IPS-11a (cell line): ENCODE data around the gene RAD51B.
"Not testable (repeated sequence)": the region's sequence is repeated elsewhere in the genome, so short reads cannot be mapped to it uniquely, and the experiment has no call there.

Source experiments
- H3K4me3 ChIP-seq: one replicate; pipeline ENCODE4 v1.5.1; 2013; ENCODE audit warnings: low read depth, low read length, control low read depth

RAD51B gene

GRCh38 chr14:68166731-68167382, 347.3 kb downstream of the RAD51B start:
- no peak overlapping the region for H3K4me3 ChIP-seq

GRCh38 chr14:68167383-68168087, 348.0 kb downstream of the RAD51B start:
- H3K4me3 ChIP-seq = no peak overlapping the region

GRCh38 chr14:68168460-68169109, 349.0 kb downstream of the RAD51B start:
- H3K4me3 ChIP-seq = no peak overlapping the region

GRCh38 chr14:68172216-68172615, 352.6 kb downstream of the RAD51B start:
- no peak overlapping the region for H3K4me3 ChIP-seq

GRCh38 chr14:68172627-68173026, 353.0 kb downstream of the RAD51B start:
- H3K4me3 ChIP-seq = no peak overlapping the region

- no peak overlapping the region for H3K4me3 ChIP-seq
Observed at GRCh38 chr14:68173227-68173972, 353.8 kb downstream of the RAD51B start.

GRCh38 chr14:68174446-68174845, 354.9 kb downstream of the RAD51B start:
- no peak overlapping the region for H3K4me3 ChIP-seq

GRCh38 chr14:68176687-68177086, 357.1 kb downstream of the RAD51B start:
- no peak overlapping the region for H3K4me3 ChIP-seq

- no peak overlapping the region for H3K4me3 ChIP-seq
Observed at GRCh38 chr14:68177728-68178127, 358.1 kb downstream of the RAD51B start.

- H3K4me3 ChIP-seq = no peak overlapping the region
Observed at GRCh38 chr14:68178282-68178681, 358.7 kb downstream of the RAD51B start.

GRCh38 chr14:68181519-68182326, 362.1 kb downstream of the RAD51B start:
- H3K4me3 ChIP-seq = no peak overlapping the region

- H3K4me3 ChIP-seq = no peak overlapping the region
Observed at GRCh38 chr14:68182492-68182891, 362.9 kb downstream of the RAD51B start.

GRCh38 chr14:68186500-68187276, 367.1 kb downstream of the RAD51B start:
- not testable (repeated sequence) for H3K4me3 ChIP-seq

- H3K4me3 ChIP-seq = no peak overlapping the region
Observed at GRCh38 chr14:68188174-68188573, 368.6 kb downstream of the RAD51B start.

- no peak overlapping the region for H3K4me3 ChIP-seq
Observed at GRCh38 chr14:68190032-68190431, 370.5 kb downstream of the RAD51B start.

- no peak overlapping the region for H3K4me3 ChIP-seq
Observed at GRCh38 chr14:68191567-68192321, 372.2 kb downstream of the RAD51B start.

- no peak overlapping the region for H3K4me3 ChIP-seq
Observed at GRCh38 chr14:68192935-68193334, 373.4 kb downstream of the RAD51B start.

GRCh38 chr14:68193970-68194681, 374.5 kb downstream of the RAD51B start:
- H3K4me3 ChIP-seq = no peak overlapping the region
